ENCODE results near the gene VSIG8.

VSIG8 gene

GRCh38 chr1:159838715-159839114, 23.7 kb downstream of the VSIG8 start:
- H3K4me3 ChIP-seq (ENCODE audit: low read depth, low read length): no peak overlapping the region
- H3K27ac ChIP-seq: no peak overlapping the region
- peaks cover 96% of the 10 kb centered on the region for H3K27me3 ChIP-seq (ENCODE audit: insufficient read depth, low read depth, severe bottlenecking)
- no peak for DNase-seq
- no peaks in the 10 kb centered on the region for H3K36me3 ChIP-seq
- no peaks in the 10 kb centered on the region for H3K9me3 ChIP-seq (ENCODE audit: severe bottlenecking)
- TF ChIP-seq CTCF (IDR thresholded peaks at IDR 0.05; ENCODE audit: low read depth, low read length): no peak

- no peak overlapping the region for H3K27ac ChIP-seq
- H3K36me3 ChIP-seq: no peaks in the 10 kb centered on the region
- peaks cover 96% of the 10 kb centered on the region for H3K27me3 ChIP-seq (ENCODE audit: insufficient read depth, low read depth, severe bottlenecking)
- DNase-seq: no peak
- TF ChIP-seq CTCF (IDR thresholded peaks at IDR 0.05; ENCODE audit: low read depth, low read length): peak; percentile 39
- no peaks in the 10 kb centered on the region for H3K9me3 ChIP-seq (ENCODE audit: severe bottlenecking)
- H3K4me3 ChIP-seq (ENCODE audit: low read depth, low read length): no peak overlapping the region
These were observed 26.5 kb downstream of the VSIG8 start for GRCh38 chr1:159835862-159836525.

- no peak overlapping the region for H3K4me3 ChIP-seq (ENCODE audit: low read depth, low read length)
- no peak overlapping the region for H3K27ac ChIP-seq
- peaks cover 96% of the 10 kb centered on the region for H3K27me3 ChIP-seq (ENCODE audit: insufficient read depth, low read depth, severe bottlenecking)
- no peaks in the 10 kb centered on the region for H3K9me3 ChIP-seq (ENCODE audit: severe bottlenecking)
- no peaks in the 10 kb centered on the region for H3K36me3 ChIP-seq
- TF ChIP-seq CTCF (IDR thresholded peaks at IDR 0.05; ENCODE audit: low read depth, low read length): no peak
- DNase-seq: no peak
These were observed 27.1 kb downstream of the VSIG8 start for GRCh38 chr1:159835356-159835755.

GRCh38 chr1:159832309-159832708, 30.1 kb downstream of the VSIG8 start:
- DNase-seq: no peak
- TF ChIP-seq CTCF (IDR thresholded peaks at IDR 0.05; ENCODE audit: low read depth, low read length): no peak
- Histone ChIP-seq H3K27me3 (ENCODE audit: insufficient read depth, low read depth, severe bottlenecking) (peaks cover 96% of the 10 kb centered on the region), H3K9me3 (ENCODE audit: severe bottlenecking) (no peaks in the 10 kb centered on the region), H3K4me3 (ENCODE audit: low read depth, low read length) (no peak overlapping the region), H3K27ac (no peak overlapping the region), H3K36me3 (no peaks in the 10 kb centered on the region)

- Histone ChIP-seq H3K4me3 (ENCODE audit: low read depth, low read length) (no peak overlapping the region), H3K9me3 (ENCODE audit: severe bottlenecking) (no peaks in the 10 kb centered on the region), H3K27ac (no peak overlapping the region), H3K27me3 (ENCODE audit: insufficient read depth, low read depth, severe bottlenecking) (peaks cover 96% of the 10 kb centered on the region), H3K36me3 (no peaks in the 10 kb centered on the region)
- no peak for TF ChIP-seq CTCF (IDR thresholded peaks at IDR 0.05; ENCODE audit: low read depth, low read length)
- DNase-seq: no peak
These were observed 30.9 kb downstream of the VSIG8 start for GRCh38 chr1:159831412-159832141.
